MCF 10A (cell line): ENCODE data around the gene MACROD1. TPM values are rescaled to one million over a fixed set of nuclear protein-coding genes. Genes with fewer than 3 reads are reported as not detected.

Experiments used
- BruUV-seq: library from RNA; stranded (reverse); fragments of 400-500 nt; replicated peaks from 2 replicates; lab custom pipeline; 2021; lab: Mats Ljungman, UMichigan
- CTCF ChIA-PET: fragments of 300-600 bp; sonication (Branson Sonifier 250); formaldehyde crosslinking; extraction: SDS; loops from one replicate; lab custom pipeline; 2021; ENCODE audit warnings: antibody characterized with exemption, inconsistent platforms; lab: Yijun Ruan, JAX
- POLR2A ChIA-PET: fragments of 300-600, 350-650 bp; sonication (Branson Sonifier 250); formaldehyde crosslinking; extraction: SDS; loops from one replicate; lab custom pipeline; 2020; ENCODE audit warnings: antibody characterized with exemption, inconsistent platforms; lab: Yijun Ruan, JAX
- DNase-seq: peaks from one replicate; pipeline ENCODE4 v3.0.0-alpha.2; 2018; ENCODE audit not compliant: unreplicated experiment
- H3K27ac Mint-ChIP-seq: one replicate; pipeline ENCODE4 v1.8.0; 2022; ENCODE audit warnings: mild to moderate bottlenecking, low read depth, mixed read lengths; ENCODE audit not compliant: unreplicated experiment
- H3K27me3 Mint-ChIP-seq: one replicate; pipeline ENCODE4 v1.8.0; 2022; ENCODE audit warnings: mixed read lengths; ENCODE audit not compliant: insufficient read depth, unreplicated experiment
- H3K36me3 Mint-ChIP-seq: one replicate; pipeline ENCODE4 v1.8.0; 2022; ENCODE audit warnings: mild to moderate bottlenecking, moderate library complexity, mixed read lengths; ENCODE audit not compliant: insufficient read depth, unreplicated experiment
- H3K4me1 Mint-ChIP-seq: one replicate; pipeline ENCODE4 v1.8.0; 2022; ENCODE audit warnings: mixed read lengths; ENCODE audit not compliant: insufficient read depth, unreplicated experiment
- H3K4me3 Mint-ChIP-seq: one replicate; pipeline ENCODE4 v1.8.0; 2022; ENCODE audit warnings: mild to moderate bottlenecking, moderate library complexity, mixed read lengths; ENCODE audit not compliant: unreplicated experiment
- H3K9me3 Mint-ChIP-seq: one replicate; pipeline ENCODE4 v1.8.0; 2022; ENCODE audit warnings: mixed read lengths; ENCODE audit not compliant: unreplicated experiment
- intact Hi-C: fragments of 100-400 bp; cut with micrococcal nuclease; formaldehyde crosslinking; loops from 2 replicates; pipeline ENCODE4 v1.14.1; 2022
- total RNA-seq: library from RNA; stranded (reverse); gene quantifications from 2 replicates; pipeline ENCODE4 v1.2.3, GENCODE V29; 2022
- TF ChIP-seq, protein P1 (sequence below): fragments of 200-600 bp; IDR thresholded peaks from one replicate; pipeline ENCODE4 v1.8.0; 2022; ENCODE audit warnings: antibody characterized with exemption, mild to moderate bottlenecking; ENCODE audit not compliant: unreplicated experiment

MACROD1 gene
- total RNA-seq, 1 experiment from 2014 or later, result 15.1 TPM

DNA sequence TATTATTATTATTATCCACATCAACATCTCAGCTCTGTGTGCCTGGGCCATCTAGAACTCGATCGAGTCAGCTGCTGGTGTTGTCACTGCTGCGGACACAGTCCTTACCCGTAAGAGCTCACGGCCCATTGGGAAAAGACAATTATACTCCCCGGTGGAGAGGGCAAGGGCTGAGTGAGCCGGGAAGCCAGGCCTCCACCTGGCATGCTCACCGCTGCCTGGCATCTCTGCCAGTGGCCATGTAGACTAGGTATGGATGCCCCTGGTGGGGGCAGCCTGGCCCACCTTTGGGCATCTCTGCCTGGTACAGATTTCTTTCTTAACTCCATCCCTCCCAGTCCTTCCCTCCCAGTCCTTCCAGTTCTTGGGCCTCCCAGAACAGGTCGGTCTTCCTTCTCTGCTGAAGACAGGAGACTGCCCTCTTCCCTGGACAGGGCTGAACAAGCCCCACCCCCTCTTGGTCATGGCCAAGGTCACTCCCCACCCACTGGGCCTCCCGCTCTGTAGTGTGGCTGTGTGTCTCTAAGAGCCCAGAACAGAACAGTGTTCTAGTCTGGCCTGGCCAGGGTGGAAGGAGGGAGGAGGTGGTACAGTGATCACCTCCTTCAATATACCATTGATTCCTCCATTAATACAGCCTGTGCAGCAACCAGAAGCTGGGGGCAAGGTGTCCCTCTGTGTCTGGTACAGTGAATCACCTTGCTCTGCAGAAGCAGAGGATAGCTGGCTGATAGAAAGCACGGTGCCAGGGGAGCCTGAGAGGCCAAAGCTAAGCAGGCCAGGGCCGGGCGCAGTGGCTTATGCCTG, 72.5 kb downstream of the MACROD1 start:
- Mint-ChIP-seq H3K4me1 (peaks cover 12% of the 10 kb centered on the region), H3K4me3 (no peak overlapping the region), H3K27ac (no peak overlapping the region), H3K27me3 (no peaks in the 10 kb centered on the region), H3K36me3 (no peaks in the 10 kb centered on the region), H3K9me3 (no peaks in the 10 kb centered on the region)
- intact Hi-C loops, result loop anchor here (2.0 kb wide), 1 partner anchor 53 kb away; no protein-coding TSS in a partner anchor
- no TSS peak for BruUV-seq
- no peak for DNase-seq
- CTCF ChIA-PET, result interaction anchor here (0.5 to 0.7 kb wide), 5 partner anchors 9 to 1447 kb away, joined by 3 to 4 read pairs (median 3); no protein-coding TSS in a partner anchor
- TF ChIP-seq, protein P1, sequence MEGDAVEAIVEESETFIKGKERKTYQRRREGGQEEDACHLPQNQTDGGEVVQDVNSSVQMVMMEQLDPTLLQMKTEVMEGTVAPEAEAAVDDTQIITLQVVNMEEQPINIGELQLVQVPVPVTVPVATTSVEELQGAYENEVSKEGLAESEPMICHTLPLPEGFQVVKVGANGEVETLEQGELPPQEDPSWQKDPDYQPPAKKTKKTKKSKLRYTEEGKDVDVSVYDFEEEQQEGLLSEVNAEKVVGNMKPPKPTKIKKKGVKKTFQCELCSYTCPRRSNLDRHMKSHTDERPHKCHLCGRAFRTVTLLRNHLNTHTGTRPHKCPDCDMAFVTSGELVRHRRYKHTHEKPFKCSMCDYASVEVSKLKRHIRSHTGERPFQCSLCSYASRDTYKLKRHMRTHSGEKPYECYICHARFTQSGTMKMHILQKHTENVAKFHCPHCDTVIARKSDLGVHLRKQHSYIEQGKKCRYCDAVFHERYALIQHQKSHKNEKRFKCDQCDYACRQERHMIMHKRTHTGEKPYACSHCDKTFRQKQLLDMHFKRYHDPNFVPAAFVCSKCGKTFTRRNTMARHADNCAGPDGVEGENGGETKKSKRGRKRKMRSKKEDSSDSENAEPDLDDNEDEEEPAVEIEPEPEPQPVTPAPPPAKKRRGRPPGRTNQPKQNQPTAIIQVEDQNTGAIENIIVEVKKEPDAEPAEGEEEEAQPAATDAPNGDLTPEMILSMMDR, result no peak
- POLR2A ChIA-PET, result no interaction called here

DNA sequence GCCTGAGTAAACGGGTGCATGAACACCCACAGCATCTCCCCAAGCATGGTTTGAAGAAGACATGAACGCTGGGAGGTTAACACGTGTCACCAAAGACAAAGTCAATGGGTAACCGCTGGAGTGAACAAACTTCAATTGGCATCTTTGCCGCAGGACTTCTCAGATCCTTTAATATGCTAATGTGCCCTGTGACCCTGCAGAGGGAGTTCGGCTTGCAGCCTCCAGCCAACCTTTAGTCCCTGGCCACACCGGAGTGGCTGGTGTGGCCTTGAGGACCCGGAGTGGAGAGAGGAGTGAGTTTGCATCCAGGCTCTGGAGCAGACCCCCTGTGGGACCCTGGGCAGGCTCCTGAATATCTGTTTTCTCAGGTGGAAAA, 73.2 kb downstream of the MACROD1 start:
- Mint-ChIP-seq H3K4me3 (no peak overlapping the region), H3K9me3 (no peaks in the 10 kb centered on the region), H3K36me3 (no peaks in the 10 kb centered on the region), H3K27ac (no peak overlapping the region), H3K27me3 (no peaks in the 10 kb centered on the region), H3K4me1 (peaks cover 12% of the 10 kb centered on the region)
- intact Hi-C loops, result no loop called here
- ChIA-PET CTCF (interaction anchor here (0.6 kb wide), 2 partner anchors 97 to 132 kb away, joined by 3 read pairs; no protein-coding TSS in a partner anchor), POLR2A (no interaction called here)
- TF ChIP-seq, protein P1, result no peak
- no peak for DNase-seq
- no TSS peak for BruUV-seq

DNA sequence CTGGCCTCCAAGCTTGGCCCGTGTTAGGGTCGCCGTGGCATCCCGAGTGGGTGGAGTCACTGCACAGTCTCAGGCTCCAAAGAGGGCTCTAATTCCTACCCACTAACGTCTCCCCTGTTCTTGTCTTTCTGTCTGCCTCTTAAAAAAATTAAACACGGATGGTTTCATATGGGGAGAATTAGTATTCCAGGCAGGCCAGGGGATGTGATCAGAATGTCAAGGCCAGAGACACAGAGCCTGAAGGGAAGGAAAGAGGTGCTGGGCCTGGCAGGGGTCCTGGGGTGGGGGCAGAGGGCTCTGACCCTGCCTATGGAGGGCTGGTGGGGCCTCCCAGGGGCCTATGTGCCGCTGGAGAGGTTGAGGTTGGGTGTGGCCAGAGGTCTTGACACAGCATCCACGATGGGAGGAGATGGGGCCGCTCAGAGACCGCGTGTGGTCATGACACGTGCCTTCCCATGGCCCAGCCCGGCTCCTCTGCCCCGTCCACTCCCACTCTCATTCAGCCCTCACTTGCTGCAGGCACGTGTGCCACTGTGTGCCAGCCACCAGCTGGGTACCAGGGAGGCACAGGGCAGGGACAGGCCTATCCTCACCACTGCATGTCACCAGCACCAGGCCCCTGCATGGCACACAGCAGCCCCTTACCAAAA, 73.7 kb downstream of the MACROD1 start:
- Mint-ChIP-seq H3K4me1 (peaks cover 12% of the 10 kb centered on the region), H3K36me3 (no peaks in the 10 kb centered on the region), H3K27ac (no peak overlapping the region), H3K4me3 (no peak overlapping the region), H3K9me3 (no peaks in the 10 kb centered on the region), H3K27me3 (no peaks in the 10 kb centered on the region)
- TF ChIP-seq, protein P1, result no peak
- ChIA-PET CTCF (no interaction called here), POLR2A (no interaction called here)
- intact Hi-C loops, result no loop called here
- BruUV-seq, result no TSS peak
- DNase-seq, result no peak

DNA sequence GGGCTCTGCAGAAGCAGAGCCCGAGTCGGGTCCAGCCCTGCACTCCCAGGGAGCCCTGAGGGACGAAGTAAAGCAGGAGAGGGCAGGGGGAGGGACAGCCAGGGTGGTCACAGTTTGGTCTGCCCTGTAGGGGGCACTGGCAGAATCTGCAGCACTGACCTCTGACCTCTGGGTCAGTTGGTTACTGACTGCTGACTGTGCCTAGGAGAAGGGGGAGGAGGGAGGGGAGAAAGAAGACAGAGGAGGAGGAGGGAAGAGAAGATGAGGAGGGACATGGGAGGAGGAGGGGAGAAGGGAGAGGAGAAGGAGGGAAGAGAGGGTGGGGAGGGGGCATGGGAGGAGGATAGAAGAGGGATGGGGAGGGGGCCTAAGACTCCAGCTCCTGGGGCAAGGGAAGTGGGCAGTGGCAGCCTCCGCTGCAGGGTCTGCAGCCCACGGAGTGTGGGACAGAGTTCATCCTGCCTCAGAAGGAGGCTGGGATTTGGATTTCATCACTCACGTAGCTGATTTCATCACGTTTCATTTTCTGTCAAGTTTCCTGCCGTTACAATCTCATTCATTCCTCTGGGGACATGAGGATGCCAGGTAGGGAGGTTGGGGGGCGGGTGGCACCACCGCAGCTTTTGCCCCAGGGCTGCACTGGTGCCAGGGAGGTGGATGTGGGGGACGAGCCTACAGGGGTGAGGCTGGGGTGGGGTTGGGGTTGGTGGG, 75.0 kb downstream of the MACROD1 start:
- H3K27me3 Mint-ChIP-seq, result no peaks in the 10 kb centered on the region
- peak overlapping the region; percentile 49 for H3K27ac Mint-ChIP-seq
- no peaks in the 10 kb centered on the region for H3K36me3 Mint-ChIP-seq
- TF ChIP-seq, protein P1, result no peak
- intact Hi-C loops, result no loop called here
- BruUV-seq, result no TSS peak
- CTCF ChIA-PET, result interaction anchor here (0.6 to 0.8 kb wide), 2 partner anchors 26 to 253 kb away, joined by 3 to 4 read pairs; no protein-coding TSS in a partner anchor
- peaks cover 12% of the 10 kb centered on the region for H3K4me1 Mint-ChIP-seq
- POLR2A ChIA-PET, result no interaction called here
- H3K9me3 Mint-ChIP-seq, result no peaks in the 10 kb centered on the region
- DNase-seq, result peak; percentile 68
- peak overlapping the region; percentile 21 for H3K4me3 Mint-ChIP-seq
